Measurements from ENCODE around the gene TAX1BP1.
"Not testable (repeated sequence)": the region's sequence is repeated elsewhere in the genome, so short reads cannot be mapped to it uniquely, and the experiment has no call there.

TAX1BP1 gene

DNA sequence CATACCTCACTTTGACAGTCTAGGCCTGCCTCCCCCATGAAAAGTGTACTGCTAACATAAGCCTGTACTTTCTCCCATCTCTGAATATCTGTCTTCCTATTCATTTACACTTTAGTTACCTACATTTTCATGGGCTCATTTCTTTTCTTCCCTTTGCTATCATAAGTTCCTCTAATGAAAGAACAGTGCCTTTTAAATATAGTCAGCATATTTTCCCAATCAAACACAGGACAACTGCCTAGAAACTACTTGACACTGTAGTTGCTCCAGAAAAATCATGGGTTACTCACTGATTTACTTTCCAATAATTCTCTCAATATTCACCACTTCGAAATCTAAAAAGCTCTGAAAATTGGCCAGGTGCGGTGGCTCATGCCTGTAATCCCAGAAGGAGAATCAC is 2.8 kb upstream of the TAX1BP1 start:
- no peak for DNase-seq (ENCODE audit: extremely low read depth, low read depth)
- TF ChIP-seq, protein P1, sequence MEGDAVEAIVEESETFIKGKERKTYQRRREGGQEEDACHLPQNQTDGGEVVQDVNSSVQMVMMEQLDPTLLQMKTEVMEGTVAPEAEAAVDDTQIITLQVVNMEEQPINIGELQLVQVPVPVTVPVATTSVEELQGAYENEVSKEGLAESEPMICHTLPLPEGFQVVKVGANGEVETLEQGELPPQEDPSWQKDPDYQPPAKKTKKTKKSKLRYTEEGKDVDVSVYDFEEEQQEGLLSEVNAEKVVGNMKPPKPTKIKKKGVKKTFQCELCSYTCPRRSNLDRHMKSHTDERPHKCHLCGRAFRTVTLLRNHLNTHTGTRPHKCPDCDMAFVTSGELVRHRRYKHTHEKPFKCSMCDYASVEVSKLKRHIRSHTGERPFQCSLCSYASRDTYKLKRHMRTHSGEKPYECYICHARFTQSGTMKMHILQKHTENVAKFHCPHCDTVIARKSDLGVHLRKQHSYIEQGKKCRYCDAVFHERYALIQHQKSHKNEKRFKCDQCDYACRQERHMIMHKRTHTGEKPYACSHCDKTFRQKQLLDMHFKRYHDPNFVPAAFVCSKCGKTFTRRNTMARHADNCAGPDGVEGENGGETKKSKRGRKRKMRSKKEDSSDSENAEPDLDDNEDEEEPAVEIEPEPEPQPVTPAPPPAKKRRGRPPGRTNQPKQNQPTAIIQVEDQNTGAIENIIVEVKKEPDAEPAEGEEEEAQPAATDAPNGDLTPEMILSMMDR (IDR thresholded peaks at IDR 0.05; ENCODE audit: low read depth, low read length) = no peak

DNA sequence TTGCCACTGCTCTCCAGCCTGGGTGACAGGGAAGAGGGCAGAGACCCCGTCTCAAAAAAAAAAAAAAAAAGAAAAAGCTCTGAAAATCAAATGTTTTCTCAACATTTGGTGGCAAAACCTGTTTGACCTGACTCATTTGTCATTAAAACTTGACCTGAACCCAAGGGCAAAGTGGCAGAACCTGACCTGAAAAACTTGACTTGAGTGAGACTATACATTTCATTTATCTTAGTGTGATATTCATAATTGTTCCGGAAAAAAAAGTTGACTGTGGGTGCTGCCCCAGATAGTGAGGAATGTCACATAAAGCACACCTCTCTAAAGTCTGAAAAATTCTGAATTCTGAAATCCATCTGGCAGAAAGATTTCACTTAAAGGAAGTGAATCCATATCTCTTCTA is 2.3 kb upstream of the TAX1BP1 start:
- DNase-seq (ENCODE audit: extremely low read depth, low read depth) = no peak
- TF ChIP-seq, protein P1 (IDR thresholded peaks at IDR 0.05; ENCODE audit: low read depth, low read length) = no peak

DNA sequence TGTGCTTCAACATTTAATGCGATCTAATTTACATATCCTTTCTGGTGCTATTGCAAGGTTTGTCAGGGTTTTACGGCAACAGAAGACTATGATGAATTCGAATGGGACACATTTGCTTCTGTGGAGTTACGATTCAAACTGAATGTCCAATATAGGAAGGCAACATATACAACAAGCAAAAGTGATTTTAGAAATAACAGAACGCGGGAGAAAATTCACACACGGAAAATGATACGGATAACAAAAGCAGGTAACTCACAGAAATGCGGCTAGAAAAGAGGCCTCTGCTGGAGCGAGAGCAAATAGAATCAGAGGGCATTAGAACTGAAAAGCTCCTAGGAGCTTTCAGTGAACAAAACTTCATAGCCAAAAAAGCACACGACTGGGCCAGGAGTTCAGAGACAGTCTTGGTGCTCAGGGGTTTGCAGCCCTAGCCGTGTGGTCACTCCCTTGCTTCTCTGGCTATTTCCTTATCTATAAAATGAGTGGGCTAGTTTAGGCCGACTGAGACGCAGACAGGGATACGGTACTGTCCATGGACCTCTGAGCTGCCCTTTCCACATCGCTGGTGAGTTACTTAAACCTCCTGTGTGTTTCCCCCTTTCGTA is 557 bp upstream of the TAX1BP1 start:
- TF ChIP-seq, protein P1 (IDR thresholded peaks at IDR 0.05; ENCODE audit: low read depth, low read length) = no peak
- no peak for DNase-seq (ENCODE audit: extremely low read depth, low read depth)

DNA sequence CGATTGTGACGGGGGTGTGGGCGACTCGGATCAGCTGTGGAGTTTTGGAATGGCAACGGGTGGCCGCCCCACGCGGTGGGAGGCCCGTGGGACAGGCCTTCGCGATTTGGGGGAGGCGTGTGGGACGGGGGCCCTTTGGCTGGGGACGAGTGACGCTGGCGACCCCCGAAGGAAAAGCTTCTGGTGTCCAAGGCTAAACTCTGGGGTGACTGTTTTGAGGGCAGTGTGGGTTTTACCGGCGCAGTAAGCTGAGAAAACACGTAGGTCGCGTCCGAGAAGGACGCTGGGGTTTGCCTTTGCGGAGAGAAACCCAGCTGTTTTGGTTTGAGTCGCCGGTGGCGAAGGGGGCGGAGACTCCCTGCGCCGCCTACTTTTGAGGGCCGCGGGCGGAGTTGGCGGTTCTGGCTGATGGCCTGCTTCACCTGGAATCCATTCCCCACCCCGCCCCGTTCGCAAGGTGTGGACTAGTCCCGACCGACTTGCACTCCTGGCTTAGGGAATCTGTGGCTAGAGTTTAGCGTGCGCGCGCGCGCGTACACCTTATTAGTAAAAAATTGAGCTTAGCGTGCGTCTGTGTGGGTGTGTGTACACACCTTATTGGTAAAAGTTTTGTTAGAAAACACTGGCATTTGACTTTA is 606 bp downstream of the TAX1BP1 start:
- TF ChIP-seq, protein P1 (IDR thresholded peaks at IDR 0.05; ENCODE audit: low read depth, low read length) = no peak
- no peak for DNase-seq (ENCODE audit: extremely low read depth, low read depth)

DNA sequence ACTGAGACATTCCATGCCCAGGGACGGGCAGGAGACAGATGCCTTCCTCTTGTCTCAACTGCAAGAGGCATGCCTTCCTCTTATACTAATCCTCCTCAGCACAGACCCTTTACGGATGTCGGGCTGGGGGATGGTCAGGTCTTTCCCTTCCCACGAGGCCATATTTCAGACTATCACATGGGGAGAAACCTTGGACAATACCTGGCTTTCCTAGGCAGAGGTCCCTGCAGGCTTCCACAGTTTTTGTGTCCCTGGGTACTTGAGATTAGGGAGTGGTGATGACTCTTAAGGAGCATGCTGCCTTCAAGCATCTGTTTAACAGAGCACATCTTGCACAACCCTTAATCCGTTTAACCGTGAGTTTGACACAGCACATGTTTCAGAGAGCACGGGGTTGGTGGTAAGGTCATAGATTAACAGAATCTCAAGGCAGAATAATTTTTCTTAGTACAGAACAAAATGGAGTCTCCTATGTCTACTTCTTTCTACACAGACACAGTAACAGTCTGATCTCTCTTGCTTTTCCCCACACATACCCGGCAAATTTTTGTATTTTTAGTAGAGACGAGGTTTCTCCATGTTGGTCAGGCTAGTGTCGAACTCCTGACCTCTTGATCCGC is 2.2 kb downstream of the TAX1BP1 start:
- not testable (repeated sequence) for DNase-seq (ENCODE audit: extremely low read depth, low read depth)

- TF ChIP-seq, protein P1 (IDR thresholded peaks at IDR 0.05; ENCODE audit: low read depth, low read length) = peak; percentile 54
- DNase-seq (ENCODE audit: extremely low read depth, low read depth) = no peak
Observed at GRCh38 chr7:27745064-27745583, 5.2 kb downstream of the TAX1BP1 start.

DNA sequence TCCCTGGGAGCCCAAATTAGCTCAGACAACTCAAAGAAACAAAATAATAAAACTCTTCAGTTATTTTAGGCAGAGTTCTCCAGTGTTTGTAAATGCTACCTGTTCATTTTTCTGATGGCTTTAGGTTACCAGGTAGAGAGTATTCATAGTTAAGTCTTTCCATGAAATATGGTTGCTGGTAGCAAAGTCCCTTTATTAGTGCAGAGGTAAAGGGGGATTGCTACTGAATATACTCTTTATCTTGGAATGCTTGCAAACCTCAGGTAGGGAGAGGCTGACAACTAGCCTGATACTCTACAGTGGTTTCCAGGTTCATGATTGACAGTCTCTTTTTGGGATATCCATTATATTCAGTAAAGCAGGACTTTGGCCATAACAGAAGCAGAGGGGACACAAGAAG is 6.5 kb downstream of the TAX1BP1 start:
- DNase-seq (ENCODE audit: extremely low read depth, low read depth) = no peak
- TF ChIP-seq, protein P1 (IDR thresholded peaks at IDR 0.05; ENCODE audit: low read depth, low read length) = no peak

Measured in AG09319 (cell line).